ENCODE measurements around the gene MTG2. TPM values are rescaled to one million over a fixed set of nuclear protein-coding genes. Genes with fewer than 3 reads are reported as not detected.

Gene MTG2
- polyA plus RNA-seq, 1 of the 3 experiments (the other 2 are of a cell fraction) = 42.9 TPM

DNA sequence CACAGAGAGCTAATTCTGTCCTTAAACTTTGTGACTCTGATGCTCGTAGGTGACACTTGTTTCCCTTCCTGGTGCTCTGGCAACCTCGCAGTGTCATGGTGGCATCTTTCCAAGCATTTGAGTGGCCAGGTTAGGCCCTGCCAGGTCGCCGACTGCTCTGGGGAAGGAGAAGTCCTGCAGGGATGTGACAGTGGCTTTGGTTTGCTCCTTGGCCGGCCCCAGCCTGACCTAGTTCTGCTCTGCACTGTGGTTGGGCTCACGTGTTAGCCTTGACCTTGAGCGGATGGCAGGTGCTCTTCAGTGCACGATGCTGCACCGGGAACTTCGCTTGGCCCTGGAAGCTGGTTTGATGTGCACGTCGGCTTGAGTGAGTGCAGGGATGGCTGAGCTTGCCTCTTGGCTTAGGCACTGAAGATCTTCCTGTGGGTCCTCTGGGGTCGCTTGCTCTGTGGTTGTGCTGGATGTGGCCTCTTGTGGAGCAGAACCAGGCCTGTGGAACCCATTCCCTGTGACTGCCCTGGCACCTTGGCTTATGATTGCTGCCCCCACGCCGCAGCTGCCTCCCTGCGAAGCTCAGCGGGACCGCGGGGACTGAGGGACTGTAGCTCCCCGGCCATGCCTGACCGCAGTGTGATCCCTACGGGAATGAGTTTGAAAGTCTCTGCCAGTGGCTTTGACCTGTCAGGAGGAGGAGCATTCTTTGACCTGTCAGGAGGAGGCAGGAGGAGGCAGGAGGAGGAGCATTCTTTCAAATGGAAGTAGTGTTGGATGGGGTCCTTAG, 64.2 kb downstream of the MTG2 start:
- H2AFZ ChIP-seq (ENCODE audit: low read depth) = no peak overlapping the region
- H3K36me3 ChIP-seq (replicated peaks in 1 of 2; ENCODE audit: control insufficient read depth in 1 of 2, insufficient read depth in 2 of 2, low read length in 1 of 2) = peaks cover 0 to 14% of the 10 kb centered on the region in 2 experiments
- no peak overlapping the region for H3K27ac ChIP-seq (ENCODE audit: low read depth in 2 of 2, low read length in 1 of 2)
- peaks cover 82% of the 10 kb centered on the region for H3K79me2 ChIP-seq (ENCODE audit: insufficient read depth)
- no peaks in the 10 kb centered on the region for H3K27me3 ChIP-seq (ENCODE audit: insufficient read depth)
- H3K9me2 ChIP-seq = no peaks in the 10 kb centered on the region
- no peak overlapping the region for H3K4me2 ChIP-seq
- ChIA-PET POLR2A (no interaction called here), CTCF (interaction anchor here (1.2 to 1.5 kb wide), 2 partner anchors 14 to 42 kb away, joined by 3 to 4 read pairs; no protein-coding TSS in a partner anchor)
- H3K9me3 ChIP-seq = no peaks in the 10 kb centered on the region
- peaks cover 87% of the 10 kb centered on the region for H4K20me1 ChIP-seq (ENCODE audit: insufficient read depth)
- TF ChIP-seq EZH2phosphoT487 (IDR thresholded peaks at IDR 0.05; ENCODE audit: borderline replicate concordance, low read depth) = no peak
- TF ChIP-seq SIN3A (IDR thresholded peaks at IDR 0.05; ENCODE audit: borderline replicate concordance, low read depth, low read length) = no peak
- TF ChIP-seq ELF1 (IDR thresholded peaks at IDR 0.05) = no peak
- no peak for TF ChIP-seq GATA2 (CRISPR knock-in tag; IDR thresholded peaks at IDR 0.05)
- no peak for TF ChIP-seq RXRA (IDR thresholded peaks at IDR 0.05; ENCODE audit: borderline replicate concordance, low read depth)
- H3K4me1 ChIP-seq (ENCODE audit: control insufficient read depth in 1 of 2, insufficient read depth in 2 of 2, low read depth in 1 of 2, low read length in 1 of 2) = no peaks in the 10 kb centered on the region; a peak in 1 of 4 replicates
- 86% methylated on average over 11 of the region's 22 CpGs for WGBS (ENCODE audit: low lambda C conversion rate)
- no peak overlapping the region for H3K9ac ChIP-seq
- DNase-seq = no peak
- H3F3A ChIP-seq (replicated peaks; ENCODE audit: insufficient read depth) = no peaks in the 10 kb centered on the region
- no peak overlapping the region for H3K4me3 ChIP-seq (ENCODE audit: low read depth in 2 of 2, low read length in 1 of 2)

DNA sequence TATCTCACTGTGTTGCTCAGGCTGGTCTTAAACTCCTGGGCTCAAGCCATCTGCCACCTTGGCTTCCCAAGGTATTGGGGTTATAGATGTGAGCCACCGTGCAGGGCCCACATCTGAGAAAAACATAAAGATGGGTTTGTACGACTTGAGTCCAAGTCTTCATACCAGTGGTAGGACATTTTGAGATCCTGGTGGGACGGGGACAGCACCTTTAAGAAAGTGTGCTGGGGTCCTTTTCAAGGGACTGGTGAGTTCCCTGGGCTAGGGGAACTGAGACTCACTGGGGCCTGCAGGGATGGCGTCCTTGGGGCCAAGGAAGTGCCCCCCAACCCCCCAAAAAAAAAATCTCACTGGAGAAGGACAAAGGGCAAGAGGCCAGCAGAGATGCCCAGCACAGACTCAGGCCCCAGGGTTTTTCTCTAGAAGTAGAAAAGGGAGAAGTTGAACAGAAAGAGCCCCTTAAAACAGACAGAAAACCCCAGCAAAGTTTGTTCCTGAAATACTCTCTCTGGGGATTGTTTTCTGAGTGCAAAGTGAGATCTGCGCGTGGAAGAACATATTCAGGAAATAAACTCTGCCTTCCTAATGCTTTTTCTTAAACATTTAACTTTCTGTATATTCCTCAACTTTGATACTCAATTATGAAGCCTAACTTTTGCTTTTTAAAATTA, 66.2 kb downstream of the MTG2 start:
- H3K9ac ChIP-seq = no peak overlapping the region
- ChIA-PET CTCF (no interaction called here), POLR2A (interaction anchor here (0.8 kb wide), 1 partner anchor 9 kb away, joined by 3 read pairs; no protein-coding TSS in a partner anchor)
- H3K4me3 ChIP-seq (ENCODE audit: low read depth in 2 of 2, low read length in 1 of 2) = no peak overlapping the region
- no peak overlapping the region for H3K4me2 ChIP-seq
- DNase-seq = no peak
- peaks cover 79% of the 10 kb centered on the region for H3K79me2 ChIP-seq (ENCODE audit: insufficient read depth)
- 91% methylated on average over 6 of the region's 6 CpGs for WGBS (ENCODE audit: low lambda C conversion rate)
- peaks cover 0 to 3% of the 10 kb centered on the region in 2 experiments for H3K36me3 ChIP-seq (replicated peaks in 1 of 2; ENCODE audit: control insufficient read depth in 1 of 2, insufficient read depth in 2 of 2, low read length in 1 of 2)
- no peaks in the 10 kb centered on the region for H3F3A ChIP-seq (replicated peaks; ENCODE audit: insufficient read depth)
- no peaks in the 10 kb centered on the region for H3K9me2 ChIP-seq
- no peaks in the 10 kb centered on the region; a peak in 1 of 4 replicates for H3K4me1 ChIP-seq (ENCODE audit: control insufficient read depth in 1 of 2, insufficient read depth in 2 of 2, low read depth in 1 of 2, low read length in 1 of 2)
- H3K9me3 ChIP-seq = no peaks in the 10 kb centered on the region
- H3K27me3 ChIP-seq (ENCODE audit: insufficient read depth) = no peaks in the 10 kb centered on the region
- no peak overlapping the region for H2AFZ ChIP-seq (ENCODE audit: low read depth)
- no peak overlapping the region for H3K27ac ChIP-seq (ENCODE audit: low read depth in 2 of 2, low read length in 1 of 2)
- TF ChIP-seq, protein P1, sequence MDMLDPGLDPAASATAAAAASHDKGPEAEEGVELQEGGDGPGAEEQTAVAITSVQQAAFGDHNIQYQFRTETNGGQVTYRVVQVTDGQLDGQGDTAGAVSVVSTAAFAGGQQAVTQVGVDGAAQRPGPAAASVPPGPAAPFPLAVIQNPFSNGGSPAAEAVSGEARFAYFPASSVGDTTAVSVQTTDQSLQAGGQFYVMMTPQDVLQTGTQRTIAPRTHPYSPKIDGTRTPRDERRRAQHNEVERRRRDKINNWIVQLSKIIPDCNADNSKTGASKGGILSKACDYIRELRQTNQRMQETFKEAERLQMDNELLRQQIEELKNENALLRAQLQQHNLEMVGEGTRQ (IDR thresholded peaks at IDR 0.05; ENCODE audit: borderline replicate concordance, low read depth, low read length) = no peak
- TF ChIP-seq FOSL2 (IDR thresholded peaks at IDR 0.05; ENCODE audit: borderline replicate concordance, low read depth) (no peak), EP300 (IDR thresholded peaks at IDR 0.05; ENCODE audit: borderline replicate concordance in 1 of 2, low read depth in 1 of 2, low read length in 1 of 2) (no peak), MEF2A (IDR thresholded peaks at IDR 0.05; ENCODE audit: borderline replicate concordance, low read depth) (no peak), GABPA (IDR thresholded peaks at IDR 0.05; ENCODE audit: low read depth) (no peak), NRF1 (IDR thresholded peaks at IDR 0.05; ENCODE audit: low read depth, low read length) (no peak), SIN3A (IDR thresholded peaks at IDR 0.05; ENCODE audit: borderline replicate concordance, low read depth, low read length) (no peak)
- peaks cover 87% of the 10 kb centered on the region for H4K20me1 ChIP-seq (ENCODE audit: insufficient read depth)
